IPS-20b (cell line): ENCODE measurements around the gene CYP2S1.
"Not testable (repeated sequence)": the region's sequence is repeated elsewhere in the genome, so short reads cannot be mapped to it uniquely, and the experiment has no call there.

ENCODE experiments used
- H3K27ac ChIP-seq: one replicate; pipeline ENCODE4 v1.5.1; 2013; ENCODE audit warnings: low read length
- H3K27me3 ChIP-seq: 2 replicates; pipeline ENCODE4 v1.6.1; 2013; ENCODE audit warnings: mild to moderate bottlenecking, low read length, inconsistent platforms; ENCODE audit not compliant: insufficient read depth
- H3K36me3 ChIP-seq: 2 replicates; pipeline ENCODE4 v1.6.1; 2013; ENCODE audit warnings: low read depth, mild to moderate bottlenecking, inconsistent platforms, low read length, moderate library complexity; ENCODE audit not compliant: insufficient read depth
- H3K4me1 ChIP-seq: 2 replicates; pipeline ENCODE4 v1.6.1; 2013; ENCODE audit warnings: mild to moderate bottlenecking, control low read depth, inconsistent platforms, low read length, moderate library complexity; ENCODE audit not compliant: insufficient read depth
- H3K4me3 ChIP-seq: 2 replicates; pipeline ENCODE4 v1.5.1; 2013; ENCODE audit warnings: mild to moderate bottlenecking, low read length, inconsistent platforms
- H3K9ac ChIP-seq: 2 replicates; pipeline ENCODE4 v1.6.1; 2013; ENCODE audit warnings: low read depth, mild to moderate bottlenecking, inconsistent platforms, low read length, moderate library complexity
- H3K9me3 ChIP-seq: 2 replicates; pipeline ENCODE4 v1.6.1; 2013; ENCODE audit warnings: mild to moderate bottlenecking, low read depth, low read length, inconsistent platforms; ENCODE audit not compliant: insufficient read depth

CYP2S1 gene

DNA sequence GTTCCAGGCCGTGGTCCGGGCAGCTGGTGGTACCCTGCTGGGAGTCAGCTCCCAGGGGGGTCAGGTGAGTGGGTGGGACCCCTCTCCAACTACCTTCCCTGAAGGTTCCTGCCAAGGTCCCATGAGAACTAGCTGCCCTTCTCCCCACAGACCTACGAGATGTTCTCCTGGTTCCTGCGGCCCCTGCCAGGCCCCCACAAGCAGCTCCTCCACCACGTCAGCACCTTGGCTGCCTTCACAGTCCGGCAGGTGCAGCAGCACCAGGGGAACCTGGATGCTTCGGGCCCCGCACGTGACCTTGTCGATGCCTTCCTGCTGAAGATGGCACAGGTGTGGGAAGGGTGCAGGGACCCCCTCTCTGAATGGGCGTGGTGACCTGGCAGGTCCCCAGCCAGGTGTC, 5.5 kb downstream of the CYP2S1 start:
- Histone ChIP-seq H3K9me3 (no peaks in the 10 kb centered on the region), H3K4me3 (no peak overlapping the region), H3K27me3 (no peaks in the 10 kb centered on the region), H3K27ac (no peak overlapping the region), H3K4me1 (peaks cover 7% of the 10 kb centered on the region; the same call in 1 of the 2 replicates), H3K36me3 (peaks cover 87% of the 10 kb centered on the region), H3K9ac (no peak overlapping the region)

DNA sequence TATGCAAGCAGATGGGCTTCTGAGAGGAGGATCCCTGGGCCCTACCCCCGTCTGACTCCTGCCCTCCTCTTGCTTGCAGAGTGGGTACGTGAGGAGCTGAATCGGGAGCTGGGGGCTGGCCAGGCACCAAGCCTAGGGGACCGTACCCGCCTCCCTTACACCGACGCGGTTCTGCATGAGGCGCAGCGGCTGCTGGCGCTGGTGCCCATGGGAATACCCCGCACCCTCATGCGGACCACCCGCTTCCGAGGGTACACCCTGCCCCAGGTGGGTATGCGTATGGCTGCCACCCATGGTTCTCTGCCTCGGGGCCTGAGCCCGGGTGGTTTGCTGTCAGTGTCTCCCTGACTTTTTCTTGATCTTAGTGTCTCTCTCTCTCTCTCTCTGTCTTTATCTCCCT, 10.4 kb downstream of the CYP2S1 start:
- H3K27ac ChIP-seq = no peak overlapping the region
- no peaks in the 10 kb centered on the region for H3K27me3 ChIP-seq
- no peaks in the 10 kb centered on the region for H3K4me1 ChIP-seq
- no peak overlapping the region for H3K9ac ChIP-seq
- H3K9me3 ChIP-seq = no peaks in the 10 kb centered on the region
- H3K36me3 ChIP-seq = peaks cover 85% of the 10 kb centered on the region
- no peak overlapping the region for H3K4me3 ChIP-seq

DNA sequence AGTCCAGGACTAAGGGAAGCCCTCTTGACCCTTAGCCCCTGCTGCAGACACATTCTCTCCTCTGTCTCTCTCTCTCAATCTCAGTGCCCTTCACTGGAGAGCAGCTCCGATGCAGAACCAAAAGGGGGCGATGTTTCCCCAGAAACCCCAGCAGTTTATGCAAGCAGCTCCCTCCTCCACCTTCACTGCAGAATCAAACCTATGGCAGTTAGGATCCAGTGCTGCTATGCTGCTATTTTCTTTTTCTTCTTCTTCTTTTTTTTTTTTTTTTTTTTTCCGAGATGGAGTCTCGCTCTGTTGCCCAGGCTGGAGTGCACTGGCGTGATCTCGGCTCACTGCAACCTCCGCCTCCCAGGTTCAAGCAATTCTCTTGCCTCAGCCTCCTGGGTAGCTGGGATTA, 11.3 kb downstream of the CYP2S1 start:
- not testable (repeated sequence) for H3K27ac ChIP-seq, H3K9ac ChIP-seq, H3K27me3 ChIP-seq, H3K9me3 ChIP-seq, H3K4me1 ChIP-seq, H3K4me3 ChIP-seq
- H3K36me3 ChIP-seq = peaks cover 76% of the 10 kb centered on the region

DNA sequence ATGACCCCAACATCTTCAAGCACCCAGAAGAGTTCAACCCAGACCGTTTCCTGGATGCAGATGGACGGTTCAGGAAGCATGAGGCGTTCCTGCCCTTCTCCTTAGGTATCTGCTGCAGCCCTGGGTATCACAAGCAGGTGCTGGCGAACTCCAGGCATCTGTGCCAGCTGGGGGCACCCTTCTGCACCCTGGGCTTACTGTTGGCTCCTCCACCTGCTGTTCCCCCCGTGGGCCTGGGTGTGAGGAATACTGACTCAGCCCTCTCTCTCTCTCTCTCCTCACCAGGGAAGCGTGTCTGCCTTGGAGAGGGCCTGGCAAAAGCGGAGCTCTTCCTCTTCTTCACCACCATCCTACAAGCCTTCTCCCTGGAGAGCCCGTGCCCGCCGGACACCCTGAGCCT, 13.0 kb downstream of the CYP2S1 start:
- no peak overlapping the region for H3K4me3 ChIP-seq
- H3K4me1 ChIP-seq = no peaks in the 10 kb centered on the region
- H3K36me3 ChIP-seq = peaks cover 63% of the 10 kb centered on the region
- no peaks in the 10 kb centered on the region for H3K9me3 ChIP-seq
- H3K9ac ChIP-seq = no peak overlapping the region
- H3K27me3 ChIP-seq = no peaks in the 10 kb centered on the region
- no peak overlapping the region for H3K27ac ChIP-seq

DNA sequence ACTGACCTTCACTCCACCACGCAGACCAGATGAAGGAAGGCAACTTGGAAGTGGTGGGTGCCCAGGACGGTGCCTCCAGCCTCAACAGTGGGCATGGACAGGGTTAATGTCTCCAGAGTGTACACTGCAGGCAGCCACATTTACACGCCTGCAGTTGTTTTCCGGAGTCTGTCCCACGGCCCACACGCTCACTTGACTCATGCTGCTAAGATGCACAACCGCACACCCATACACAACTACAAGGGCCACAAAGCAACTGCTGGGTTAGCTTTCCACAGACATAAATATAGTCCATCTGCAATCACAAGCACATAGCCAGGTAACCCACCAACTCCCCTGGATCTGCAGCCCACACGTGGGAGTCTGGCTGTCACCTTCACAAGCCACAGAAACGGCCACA, 13.4 kb downstream of the CYP2S1 start:
- no peak overlapping the region for H3K4me3 ChIP-seq
- H3K36me3 ChIP-seq = peaks cover 58% of the 10 kb centered on the region
- H3K9me3 ChIP-seq = no peaks in the 10 kb centered on the region
- H3K27ac ChIP-seq = no peak overlapping the region
- no peaks in the 10 kb centered on the region for H3K4me1 ChIP-seq
- H3K27me3 ChIP-seq = no peaks in the 10 kb centered on the region
- H3K9ac ChIP-seq = no peak overlapping the region

DNA sequence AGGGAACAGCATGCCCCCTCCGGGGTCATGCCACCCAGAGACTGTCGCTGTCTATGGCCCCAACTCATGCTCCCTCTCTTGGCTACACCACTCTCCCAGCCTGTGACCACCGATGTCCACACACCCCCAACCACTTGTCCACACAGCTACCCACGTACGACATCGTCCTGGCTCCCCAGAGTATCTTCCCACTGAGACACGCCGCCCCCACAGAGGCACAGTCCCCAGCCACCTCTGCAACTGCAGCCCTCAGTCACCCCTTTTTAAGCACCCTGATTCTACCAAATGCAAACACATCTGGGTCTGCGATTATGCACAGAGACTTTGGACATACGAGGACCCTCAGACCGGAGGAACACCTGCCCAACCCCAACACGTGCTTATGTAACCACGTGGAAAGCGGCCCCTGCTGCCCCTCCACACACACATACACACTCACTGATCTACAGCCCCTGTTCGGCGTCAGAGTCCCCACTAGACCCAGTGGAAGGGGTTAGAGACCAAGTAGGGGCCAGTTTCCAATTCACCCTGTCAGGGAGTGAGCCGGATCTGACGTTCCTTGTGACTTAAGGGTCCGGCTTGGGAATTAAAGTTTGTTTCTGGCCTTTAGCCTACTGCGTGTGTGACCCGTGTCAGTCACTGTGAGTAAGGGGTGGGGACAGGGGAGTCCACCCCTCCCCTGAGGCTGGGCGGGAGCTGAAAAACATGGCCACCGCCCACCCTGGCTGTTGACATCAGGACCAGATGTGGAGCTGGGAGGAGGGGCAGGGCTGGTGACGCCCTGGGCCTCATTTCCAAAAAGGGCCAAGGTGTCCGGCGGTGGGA, 14.1 kb downstream of the CYP2S1 start:
- H3K27ac ChIP-seq = no peak overlapping the region

DNA sequence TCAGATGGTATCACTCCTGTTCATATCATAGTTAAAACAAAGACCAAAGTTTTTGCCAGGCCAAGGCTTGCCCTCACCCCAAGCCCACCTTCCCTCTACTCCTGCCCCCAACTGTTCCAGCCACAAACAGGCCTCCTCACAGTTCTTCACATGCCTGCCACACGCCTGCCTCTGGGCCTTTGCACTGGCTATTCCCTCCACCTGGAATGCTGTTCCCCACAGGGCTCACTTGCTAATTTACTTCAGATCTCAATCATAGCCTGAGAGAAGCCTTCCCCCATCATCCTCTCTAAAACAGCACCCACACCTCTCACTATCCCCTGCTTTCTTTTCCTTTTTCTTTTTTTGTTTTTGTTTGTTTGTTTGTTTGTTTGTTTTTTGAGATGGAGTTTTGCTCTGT, 21.1 kb downstream of the CYP2S1 start:
- Histone ChIP-seq H3K27me3 (no peaks in the 10 kb centered on the region), H3K4me1 (0 out of 2 replicates have a peak, but pooled peaks cover 3% of the 10 kb centered on the region), H3K36me3 (no peaks in the 10 kb centered on the region), H3K27ac (no peak overlapping the region), H3K4me3 (no peak overlapping the region), H3K9me3 (no peaks in the 10 kb centered on the region), H3K9ac (no peak overlapping the region)

More for the DNA sequence above, 14.1 kb downstream of the CYP2S1 start:
- H3K4me1 ChIP-seq = no peaks in the 10 kb centered on the region
- no peak overlapping the region for H3K9ac ChIP-seq
- no peaks in the 10 kb centered on the region for H3K27me3 ChIP-seq
- peaks cover 51% of the 10 kb centered on the region for H3K36me3 ChIP-seq
- no peaks in the 10 kb centered on the region for H3K9me3 ChIP-seq
- H3K4me3 ChIP-seq = no peak overlapping the region

DNA sequence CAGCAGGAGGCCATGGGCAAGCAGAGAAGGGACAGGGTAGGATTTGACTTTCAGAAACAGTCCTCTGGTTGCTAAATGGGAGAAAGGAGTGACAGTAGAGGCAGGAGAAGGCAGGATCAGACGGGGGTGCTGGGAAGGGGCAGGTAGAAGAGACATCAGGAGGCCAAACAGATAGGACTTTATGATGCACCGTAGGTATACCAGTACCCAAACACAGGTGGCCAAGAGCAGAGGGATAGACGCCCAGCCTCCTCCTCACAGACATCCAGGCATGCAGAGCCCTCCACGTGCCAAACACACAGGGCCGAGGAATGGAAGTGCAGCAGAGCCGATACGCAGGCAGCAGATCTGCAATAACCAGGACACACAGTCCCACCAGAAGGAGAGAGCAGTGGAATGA, 24.7 kb downstream of the CYP2S1 start:
- peaks cover 5% of the 10 kb centered on the region; the same call in 1 of the 2 replicates for H3K4me1 ChIP-seq
- no peaks in the 10 kb centered on the region for H3K9me3 ChIP-seq
- no peak overlapping the region for H3K4me3 ChIP-seq
- H3K36me3 ChIP-seq = peaks cover 15% of the 10 kb centered on the region
- H3K9ac ChIP-seq = no peak overlapping the region
- H3K27me3 ChIP-seq = no peaks in the 10 kb centered on the region
- no peak overlapping the region for H3K27ac ChIP-seq

DNA sequence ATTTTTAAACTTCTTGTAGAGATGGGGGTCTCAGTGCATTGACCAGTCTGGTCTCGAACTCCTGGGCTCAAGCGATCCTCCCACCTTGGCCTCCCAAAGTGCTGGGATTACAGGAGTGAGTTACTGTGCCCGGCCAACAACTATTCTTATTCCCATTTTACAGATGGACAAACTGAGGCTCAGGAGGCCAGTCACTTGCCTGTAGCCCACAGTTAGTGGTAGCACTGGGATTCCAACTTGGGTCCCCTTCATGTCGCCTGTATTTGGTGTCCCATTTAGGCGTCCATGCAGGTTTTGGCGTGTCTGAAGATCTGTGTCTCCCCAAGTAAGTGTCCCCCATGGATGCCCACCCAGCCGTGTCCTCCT, 25.2 kb downstream of the CYP2S1 start:
- Histone ChIP-seq H3K27me3 (no peaks in the 10 kb centered on the region), H3K9me3 (no peaks in the 10 kb centered on the region), H3K27ac (peak overlapping the region; percentile 22), H3K36me3 (peaks cover 15% of the 10 kb centered on the region), H3K4me3 (peak overlapping the region; percentile 85), H3K9ac (peak overlapping the region; percentile 42; the same call in 1 of the 2 replicates), H3K4me1 (peaks cover 7% of the 10 kb centered on the region)

DNA sequence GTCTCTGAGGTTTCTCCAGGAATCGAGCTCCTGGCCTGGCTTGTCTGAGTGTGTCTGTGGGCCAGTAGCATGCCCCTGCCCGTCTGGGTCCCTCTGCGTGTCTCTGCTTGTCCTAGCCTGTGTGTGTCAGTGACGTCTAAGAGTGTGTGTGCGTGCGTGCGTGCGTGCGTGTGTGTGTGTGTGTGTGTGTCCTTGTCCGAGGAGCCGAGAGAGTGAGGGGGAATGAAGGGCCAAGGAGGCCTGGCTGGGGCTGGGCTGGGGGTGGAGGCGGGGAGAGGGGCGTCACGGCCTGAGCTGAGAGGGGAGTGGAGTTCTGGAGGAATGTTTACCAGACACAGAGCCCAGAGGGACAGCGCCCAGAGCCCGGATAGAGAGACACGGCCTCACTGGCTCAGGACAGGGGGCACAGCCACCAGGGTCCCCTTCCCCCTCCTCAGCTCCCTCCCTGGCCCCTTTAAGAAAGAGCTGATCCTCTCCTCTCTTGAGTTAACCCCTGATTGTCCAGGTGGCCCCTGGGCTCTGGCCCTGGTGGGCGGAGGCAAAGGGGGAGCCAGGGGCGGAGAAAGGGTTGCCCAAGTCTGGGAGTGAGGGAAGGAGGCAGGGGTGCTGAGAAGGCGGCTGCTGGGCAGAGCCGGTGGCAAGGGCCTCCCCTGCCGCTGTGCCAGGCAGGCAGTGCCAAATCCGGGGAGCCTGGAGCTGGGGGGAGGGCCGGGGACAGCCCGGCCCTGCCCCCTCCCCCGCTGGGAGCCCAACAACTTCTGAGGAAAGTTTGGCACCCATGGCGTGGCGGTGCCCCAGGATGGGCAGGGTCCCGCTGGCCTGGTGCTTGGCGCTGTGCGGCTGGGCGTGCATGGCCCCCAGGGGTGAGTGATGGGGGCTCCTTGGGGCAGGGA, 25.8 kb downstream of the CYP2S1 start, which contains the start of gene AXL:
AXL (plus strand) TSS at position 609 of the 893 bp plus-strand sequence; CDS start at position 779, 170 bp downstream.
- Histone ChIP-seq H3K27me3 (no peaks in the 10 kb centered on the region), H3K36me3 (peaks cover 15% of the 10 kb centered on the region), H3K27ac (peak within 1 kb of the TSS; percentile 22), H3K4me3 (peak within 1 kb of the TSS; percentile 85), H3K9me3 (no peaks in the 10 kb centered on the region), H3K4me1 (peaks cover 13% of the 10 kb centered on the region), H3K9ac (peak within 1 kb of the TSS; percentile 68)

DNA sequence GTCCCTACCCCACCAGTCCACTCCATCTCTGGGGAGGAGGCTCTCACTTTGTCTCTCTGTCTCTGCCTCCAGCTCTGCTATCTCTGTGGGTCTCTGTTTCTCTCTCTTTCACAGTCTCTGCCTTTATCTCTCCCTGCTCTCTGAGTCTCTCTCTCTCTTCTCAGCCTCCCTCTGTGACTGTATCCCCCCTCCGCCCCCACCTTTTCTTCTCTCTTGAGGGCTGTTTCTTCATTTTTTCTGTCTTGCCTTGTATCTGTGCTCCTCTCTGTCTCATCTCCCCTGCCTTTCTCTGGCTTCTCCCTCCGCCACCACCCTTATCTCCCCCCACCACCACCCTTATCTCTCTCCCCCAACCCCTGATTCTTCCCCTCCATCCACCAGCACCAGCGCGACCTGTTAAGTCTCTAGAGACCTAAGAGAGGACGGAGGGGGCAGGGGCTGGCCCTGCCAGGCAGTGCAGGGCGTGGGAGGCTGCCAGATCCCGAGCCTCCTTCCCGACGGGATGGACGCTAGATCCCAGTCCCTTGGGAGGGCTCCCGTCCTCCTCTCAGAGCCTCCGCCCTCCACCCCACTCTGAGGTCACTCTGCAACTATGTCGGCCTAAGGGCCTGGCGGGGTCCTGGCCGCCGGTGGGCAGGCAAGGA, 27.0 kb downstream of the CYP2S1 start:
- no peak overlapping the region for H3K27ac ChIP-seq
- peak overlapping the region; percentile 85 for H3K4me3 ChIP-seq
- peaks cover 17% of the 10 kb centered on the region for H3K4me1 ChIP-seq
- peak overlapping the region; percentile 68 for H3K9ac ChIP-seq
- H3K36me3 ChIP-seq = peaks cover 15% of the 10 kb centered on the region
- H3K27me3 ChIP-seq = no peaks in the 10 kb centered on the region
- no peaks in the 10 kb centered on the region for H3K9me3 ChIP-seq
